AG09319 (cell line): ENCODE data around the gene FDX2.

Experiments used
- DNase-seq: peaks from one replicate; pipeline ENCODE4 v3.0.0-alpha.2; 2010; ENCODE audit warnings: low read depth; ENCODE audit errors: extremely low read depth
- TF ChIP-seq, protein P1 (sequence below): IDR thresholded peaks from 2 replicates; pipeline ENCODE4 v1.5.1; 2011; ENCODE audit warnings: low read depth, mild to moderate bottlenecking, inconsistent platforms, low read length, moderate library complexity

Gene FDX2

DNA sequence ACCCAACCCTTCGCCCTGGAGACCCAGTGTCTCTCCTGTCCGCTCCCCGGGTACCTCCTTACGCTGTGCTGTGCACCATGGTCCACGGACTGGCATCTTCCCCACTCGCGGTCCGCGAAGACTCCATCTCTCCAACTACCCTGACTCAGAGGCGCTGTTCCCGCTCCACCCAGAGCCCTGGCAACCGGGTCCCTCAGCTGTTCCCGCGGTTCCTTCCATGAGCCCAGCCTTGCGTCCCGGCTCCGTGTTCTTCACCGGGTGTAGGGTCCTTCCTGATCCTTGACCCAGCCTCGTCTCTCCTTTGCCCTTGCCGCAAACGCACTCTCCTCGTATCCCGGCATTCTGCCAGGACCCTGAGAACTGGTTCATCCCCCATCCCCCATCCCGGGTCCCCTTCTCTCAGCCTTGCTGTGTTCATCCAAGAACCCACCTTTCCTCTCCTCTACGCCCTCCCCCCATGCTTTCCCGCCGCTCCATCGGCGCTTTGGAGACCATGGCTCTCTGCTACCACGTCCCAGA is 25.4 kb downstream of the FDX2 start:
- TF ChIP-seq, protein P1, sequence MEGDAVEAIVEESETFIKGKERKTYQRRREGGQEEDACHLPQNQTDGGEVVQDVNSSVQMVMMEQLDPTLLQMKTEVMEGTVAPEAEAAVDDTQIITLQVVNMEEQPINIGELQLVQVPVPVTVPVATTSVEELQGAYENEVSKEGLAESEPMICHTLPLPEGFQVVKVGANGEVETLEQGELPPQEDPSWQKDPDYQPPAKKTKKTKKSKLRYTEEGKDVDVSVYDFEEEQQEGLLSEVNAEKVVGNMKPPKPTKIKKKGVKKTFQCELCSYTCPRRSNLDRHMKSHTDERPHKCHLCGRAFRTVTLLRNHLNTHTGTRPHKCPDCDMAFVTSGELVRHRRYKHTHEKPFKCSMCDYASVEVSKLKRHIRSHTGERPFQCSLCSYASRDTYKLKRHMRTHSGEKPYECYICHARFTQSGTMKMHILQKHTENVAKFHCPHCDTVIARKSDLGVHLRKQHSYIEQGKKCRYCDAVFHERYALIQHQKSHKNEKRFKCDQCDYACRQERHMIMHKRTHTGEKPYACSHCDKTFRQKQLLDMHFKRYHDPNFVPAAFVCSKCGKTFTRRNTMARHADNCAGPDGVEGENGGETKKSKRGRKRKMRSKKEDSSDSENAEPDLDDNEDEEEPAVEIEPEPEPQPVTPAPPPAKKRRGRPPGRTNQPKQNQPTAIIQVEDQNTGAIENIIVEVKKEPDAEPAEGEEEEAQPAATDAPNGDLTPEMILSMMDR, result no peak
- DNase-seq, result no peak

DNA sequence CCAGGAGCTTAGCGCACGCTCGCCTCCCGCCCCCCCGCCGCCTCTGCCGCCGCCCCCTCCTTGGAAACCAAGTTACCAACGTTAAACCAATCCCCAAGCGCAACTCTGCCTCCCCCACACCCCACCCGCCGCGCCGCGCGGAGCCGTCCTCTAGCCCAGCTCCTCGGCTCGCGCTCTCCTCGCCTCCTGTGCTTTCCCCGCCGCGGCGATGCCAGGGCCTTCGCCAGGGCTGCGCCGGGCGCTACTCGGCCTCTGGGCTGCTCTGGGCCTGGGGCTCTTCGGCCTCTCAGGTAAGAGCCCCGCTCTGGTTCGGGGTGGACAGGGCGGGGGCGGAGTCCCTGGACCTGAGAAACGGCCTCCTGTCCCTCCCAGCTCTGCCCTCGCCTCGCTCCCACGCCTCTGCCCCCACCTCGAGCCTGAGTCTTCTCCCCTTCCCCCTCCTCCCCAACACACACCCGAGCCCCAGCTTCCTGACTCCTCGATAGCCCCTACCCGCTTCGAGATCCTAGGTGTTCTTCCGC is 25.9 kb downstream of the FDX2 start, which contains the start of gene ICAM5:
TSS of gene ICAM5 (plus strand) at position 117 of the 521 bp plus-strand sequence. CDS start at position 209, 92 bp downstream.
- DNase-seq, result no peak

DNA sequence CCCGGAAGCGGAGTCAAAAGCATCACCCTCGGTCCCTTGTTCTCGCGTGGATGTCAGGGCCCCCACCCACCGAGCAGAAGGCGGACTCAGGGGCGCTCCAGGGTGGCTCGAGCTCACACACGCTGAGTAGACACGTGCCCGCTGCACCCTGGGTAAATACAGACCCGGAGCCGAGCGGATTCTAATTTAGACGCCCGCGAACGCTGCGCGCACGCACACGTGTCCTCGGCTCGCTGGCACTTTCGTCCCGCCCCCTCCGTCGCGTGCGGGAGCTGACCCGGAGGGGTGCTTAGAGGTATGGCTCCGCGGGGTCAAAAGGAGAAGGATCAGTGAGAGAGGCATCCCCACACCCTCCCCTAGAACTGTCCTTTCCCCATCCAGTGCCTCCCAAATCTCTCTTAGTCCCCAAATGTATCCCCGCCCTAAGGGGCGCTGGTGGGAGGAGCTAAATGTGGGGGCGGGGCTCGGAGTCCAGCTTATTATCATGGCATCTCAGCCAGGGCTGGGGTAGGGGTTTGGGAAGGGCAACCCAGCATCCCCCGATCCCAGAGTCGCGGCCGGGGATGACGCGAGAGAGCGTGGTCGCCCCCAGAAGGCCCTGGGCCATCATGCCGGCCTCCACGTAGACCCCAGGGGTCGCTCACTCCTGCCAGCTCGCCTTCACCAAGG is 26.5 kb downstream of the FDX2 start:
- DNase-seq, result no peak

More for the DNA sequence above, 25.9 kb downstream of the FDX2 start, which contains the start of gene ICAM5:
- TF ChIP-seq, protein P1, result no peak

DNA sequence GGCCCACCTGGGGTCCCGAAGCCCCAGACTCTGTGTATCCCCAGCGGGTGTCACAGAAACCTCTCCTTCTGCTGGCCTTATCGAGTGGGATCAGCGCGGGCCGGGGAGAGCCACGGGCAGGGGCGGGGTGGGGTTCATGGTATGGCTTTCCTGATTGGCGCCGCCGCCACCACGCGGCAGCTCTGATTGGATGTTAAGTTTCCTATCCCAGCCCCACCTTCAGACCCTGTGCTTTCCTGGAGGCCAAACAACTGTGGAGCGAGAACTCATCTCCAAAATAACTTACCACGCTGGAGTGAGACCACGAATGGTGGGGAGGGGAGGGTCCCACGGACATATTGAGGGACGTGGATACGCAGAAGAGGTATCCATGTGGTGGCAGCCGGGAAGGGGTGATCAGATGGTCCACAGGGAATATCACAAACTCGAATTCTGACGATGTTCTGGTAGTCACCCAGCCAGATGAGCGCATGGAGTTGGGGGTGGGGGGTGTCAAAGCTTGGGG is 27.1 kb downstream of the FDX2 start:
- no peak for DNase-seq
- TF ChIP-seq, protein P1, result no peak

More for the DNA sequence above, 26.5 kb downstream of the FDX2 start:
- TF ChIP-seq, protein P1, result no peak

DNA sequence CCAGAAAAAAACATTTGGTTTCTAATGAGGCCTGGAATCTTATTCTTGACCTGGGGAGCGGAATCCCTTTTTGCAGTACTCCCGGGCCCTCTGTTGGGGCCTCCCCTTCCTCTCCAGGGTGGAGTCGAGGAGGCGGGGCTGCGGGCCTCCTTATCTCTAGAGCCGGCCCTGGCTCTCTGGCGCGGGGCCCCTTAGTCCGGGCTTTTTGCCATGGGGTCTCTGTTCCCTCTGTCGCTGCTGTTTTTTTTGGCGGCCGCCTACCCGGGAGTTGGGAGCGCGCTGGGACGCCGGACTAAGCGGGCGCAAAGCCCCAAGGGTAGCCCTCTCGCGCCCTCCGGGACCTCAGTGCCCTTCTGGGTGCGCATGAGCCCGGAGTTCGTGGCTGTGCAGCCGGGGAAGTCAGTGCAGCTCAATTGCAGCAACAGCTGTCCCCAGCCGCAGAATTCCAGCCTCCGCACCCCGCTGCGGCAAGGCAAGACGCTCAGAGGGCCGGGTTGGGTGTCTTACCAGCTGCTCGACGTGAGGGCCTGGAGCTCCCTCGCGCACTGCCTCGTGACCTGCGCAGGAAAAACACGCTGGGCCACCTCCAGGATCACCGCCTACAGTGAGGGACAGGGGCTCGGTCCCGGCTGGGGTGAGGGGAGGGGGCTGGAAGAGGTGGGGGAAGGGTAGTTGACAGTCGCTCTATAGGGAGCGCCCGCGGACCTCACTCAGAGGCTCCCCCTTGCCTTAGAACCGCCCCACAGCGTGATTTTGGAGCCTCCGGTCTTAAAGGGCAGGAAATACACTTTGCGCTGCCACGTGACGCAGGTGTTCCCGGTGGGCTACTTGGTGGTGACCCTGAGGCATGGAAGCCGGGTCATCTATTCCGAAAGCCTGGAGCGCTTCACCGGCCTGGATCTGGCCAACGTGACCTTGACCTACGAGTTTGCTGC is 28.7 kb downstream of the FDX2 start, which contains the start of gene ICAM4:
TSS of gene ICAM4 (plus strand) at position 153 of the 935 bp plus-strand sequence. CDS start at position 211, 58 bp downstream.
- TF ChIP-seq, protein P1, result no peak
- no peak for DNase-seq

DNA sequence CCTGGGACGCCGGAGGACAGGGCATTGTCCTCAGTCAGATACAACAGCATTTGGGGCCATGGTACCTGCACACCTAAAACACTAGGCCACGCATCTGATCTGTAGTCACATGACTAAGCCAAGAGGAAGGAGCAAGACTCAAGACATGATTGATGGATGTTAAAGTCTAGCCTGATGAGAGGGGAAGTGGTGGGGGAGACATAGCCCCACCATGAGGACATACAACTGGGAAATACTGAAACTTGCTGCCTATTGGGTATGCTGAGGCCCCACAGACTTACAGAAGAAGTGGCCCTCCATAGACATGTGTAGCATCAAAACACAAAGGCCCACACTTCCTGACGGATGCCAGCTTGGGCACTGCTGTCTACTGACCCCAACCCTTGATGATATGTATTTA is 30.4 kb downstream of the FDX2 start:
- DNase-seq, result no peak
- TF ChIP-seq, protein P1, result no peak
